Liver (tissue), 9 donors: ENCODE measurements around the gene FAM32A. TPM values are rescaled to one million over a fixed set of nuclear protein-coding genes. Genes with fewer than 3 reads are reported as not detected.

ENCODE experiments used
- DNase-seq: peaks from one replicate; pipeline ENCODE4 v3.0.0-alpha.2; 2017; ENCODE audit warnings: low spot score
- H3K27ac ChIP-seq, 2 donors: one replicate each; pipeline ENCODE4 v1.7.0; 2013; ENCODE audit warnings: inconsistent platforms in 2 of 2, low read length in 2 of 2, control low read depth in 1 of 2, low read depth in 1 of 2, mild to moderate bottlenecking in 1 of 2
- H3K27me3 ChIP-seq, 4 donors: one replicate each; pipeline versions ENCODE4 v1.6.1 to v1.7.0; 2013; ENCODE audit warnings: low read length in 3 of 4, inconsistent platforms in 1 of 4, mild to moderate bottlenecking in 1 of 4, moderate library complexity in 1 of 4; ENCODE audit not compliant: control insufficient read depth in 4 of 4, insufficient read depth in 4 of 4
- H3K36me3 ChIP-seq, 4 donors: one replicate each; pipeline versions ENCODE4 v1.6.1 to v1.7.0; 2013; ENCODE audit warnings: low read length in 3 of 4, mild to moderate bottlenecking in 3 of 4, low read depth in 1 of 4, moderate library complexity in 1 of 4; ENCODE audit not compliant: control insufficient read depth in 4 of 4, insufficient read depth in 3 of 4
- H3K4me1 ChIP-seq, 4 donors: one replicate each; pipeline versions ENCODE4 v1.6.1 to v1.7.0; 2013; ENCODE audit warnings: low read length in 3 of 4, mild to moderate bottlenecking in 3 of 4, moderate library complexity in 1 of 4; ENCODE audit not compliant: control insufficient read depth in 4 of 4, insufficient read depth in 4 of 4
- H3K4me3 ChIP-seq, 3 donors: one replicate each; pipeline versions ENCODE4 v1.6.1 to v1.7.0; 2013; ENCODE audit warnings: low read length in 3 of 3, control low read depth in 1 of 3, low read depth in 1 of 3, mild to moderate bottlenecking in 1 of 3
- H3K9ac ChIP-seq, 2 donors: one replicate each; pipeline ENCODE4 v1.7.0; 2013; ENCODE audit warnings: low read length in 2 of 2, mild to moderate bottlenecking in 2 of 2, moderate library complexity in 2 of 2, control low read depth in 1 of 2, low read depth in 1 of 2
- H3K9me3 ChIP-seq, 4 donors: one replicate each; pipeline versions ENCODE4 v1.6.1 to v1.7.0; 2013; ENCODE audit warnings: low read length in 3 of 4; ENCODE audit not compliant: control insufficient read depth in 4 of 4
- EGR1 ChIP-seq, 2 donors: IDR thresholded peaks; 2 replicates each; pipeline ENCODE4 v1.6.1; 2016 to 2018; ENCODE audit warnings: antibody characterized with exemption in 2 of 2, low read depth in 2 of 2
- FOXA1 ChIP-seq: IDR thresholded peaks from 2 replicates; pipeline ENCODE4 v1.6.1; 2016; ENCODE audit warnings: antibody characterized with exemption
- FOXA2 ChIP-seq: IDR thresholded peaks from 2 replicates; pipeline ENCODE4 v1.6.1; 2016; ENCODE audit warnings: antibody characterized with exemption
- GABPA ChIP-seq, 2 donors: IDR thresholded peaks in 1 of 2; conservative IDR thresholded peaks in 1 of 2; 2 replicates each; pipeline ENCODE4 v1.6.1; 2016; ENCODE audit warnings: antibody characterized with exemption in 2 of 2, mild to moderate bottlenecking in 1 of 2, moderate library complexity in 1 of 2
- HNF4A ChIP-seq, 2 donors: conservative IDR thresholded peaks; 2 replicates each; pipeline ENCODE4 v1.6.1; 2016; ENCODE audit warnings: antibody characterized with exemption in 2 of 2, mild to moderate bottlenecking in 2 of 2
- HNF4G ChIP-seq: IDR thresholded peaks from 2 replicates; pipeline ENCODE4 v1.6.1; 2016; ENCODE audit warnings: antibody characterized with exemption
- JUND ChIP-seq, 2 donors: IDR thresholded peaks; 2 replicates each; pipeline ENCODE4 v1.6.1; 2016; ENCODE audit warnings: antibody characterized with exemption in 2 of 2
- MAX ChIP-seq: IDR thresholded peaks from 2 replicates; pipeline ENCODE4 v1.6.1; 2016; ENCODE audit warnings: antibody characterized with exemption
- NR2F2 ChIP-seq: IDR thresholded peaks from 2 replicates; pipeline ENCODE4 v1.6.1; 2016; ENCODE audit warnings: antibody characterized with exemption
- RAD21 ChIP-seq, 2 donors: IDR thresholded peaks; 2 replicates each; pipeline ENCODE4 v1.6.1; 2016; ENCODE audit warnings: antibody characterized with exemption in 2 of 2, mild to moderate bottlenecking in 2 of 2
- RXRA ChIP-seq, 2 donors: IDR thresholded peaks; 2 replicates each; pipeline ENCODE4 v1.6.1; 2017 to 2018; ENCODE audit warnings: antibody characterized with exemption in 2 of 2, mild to moderate bottlenecking in 1 of 2
- SP1 ChIP-seq: IDR thresholded peaks from 2 replicates; pipeline ENCODE4 v1.6.1; 2018; ENCODE audit warnings: antibody characterized with exemption, mild to moderate bottlenecking
- TAF1 ChIP-seq: conservative IDR thresholded peaks from 2 replicates; pipeline ENCODE4 v1.6.1; 2016; ENCODE audit warnings: antibody characterized with exemption, mild to moderate bottlenecking
- YY1 ChIP-seq: IDR thresholded peaks from 2 replicates; pipeline ENCODE4 v1.6.1; 2016; ENCODE audit warnings: antibody characterized with exemption, mild to moderate bottlenecking
- ZBTB33 ChIP-seq: IDR thresholded peaks from 2 replicates; pipeline ENCODE4 v1.6.1; 2016; ENCODE audit warnings: antibody characterized with exemption
- whole genome bisulfite sequencing: extraction: QIAGEN DNeasy Blood & Tissue Kit; methylation state at CpG from one replicate; pipeline ENCODE4 v1.1.7; 2013; 5-methylcytosine and 5-hydroxymethylcytosine counted together
- polyA plus RNA-seq, 2 donors: library from polyadenylated mRNA; stranded (reverse) in 1 of 2; unstranded in 1 of 2; fragments of 200-250 nt in 1 of 2; fragments of >200 nt in 1 of 2; fragmentation: Nextera tagmentation in 1 of 2; extraction: Ambion mirVana in 1 of 2; gene quantifications; one replicate each; pipeline versions ENCODE4 v1.2.1 to v1.2.3, GENCODE V29; 2013 to 2015
- total RNA-seq, 2 donors: library from RNA; depleted of rRNA; stranded (reverse); fragments of >200 nt; gene quantifications; one replicate each; pipeline ENCODE4 v1.2.3, GENCODE V29; 2014
- TF ChIP-seq, protein P1 (sequence below): fragments of 150-350 bp; IDR thresholded peaks from 2 replicates; pipeline ENCODE4 v1.5.1; 2017; ENCODE audit warnings: improper control_type of control experiment, low read depth, low read length; ENCODE audit not compliant: missing input control
- TF ChIP-seq, protein P2 (sequence below): IDR thresholded peaks from 2 replicates; pipeline ENCODE4 v1.6.1; 2016; ENCODE audit warnings: antibody characterized with exemption
- donor health status: healthy.
- donor health status: healthy.
- donor health status: healthy.
- donor health status: healthy.
- donor health status: healthy.

The FAM32A gene
- total and polyA plus RNA-seq, 4 donors: 46.2 to 60.2 (median 52.4) TPM

DNA sequence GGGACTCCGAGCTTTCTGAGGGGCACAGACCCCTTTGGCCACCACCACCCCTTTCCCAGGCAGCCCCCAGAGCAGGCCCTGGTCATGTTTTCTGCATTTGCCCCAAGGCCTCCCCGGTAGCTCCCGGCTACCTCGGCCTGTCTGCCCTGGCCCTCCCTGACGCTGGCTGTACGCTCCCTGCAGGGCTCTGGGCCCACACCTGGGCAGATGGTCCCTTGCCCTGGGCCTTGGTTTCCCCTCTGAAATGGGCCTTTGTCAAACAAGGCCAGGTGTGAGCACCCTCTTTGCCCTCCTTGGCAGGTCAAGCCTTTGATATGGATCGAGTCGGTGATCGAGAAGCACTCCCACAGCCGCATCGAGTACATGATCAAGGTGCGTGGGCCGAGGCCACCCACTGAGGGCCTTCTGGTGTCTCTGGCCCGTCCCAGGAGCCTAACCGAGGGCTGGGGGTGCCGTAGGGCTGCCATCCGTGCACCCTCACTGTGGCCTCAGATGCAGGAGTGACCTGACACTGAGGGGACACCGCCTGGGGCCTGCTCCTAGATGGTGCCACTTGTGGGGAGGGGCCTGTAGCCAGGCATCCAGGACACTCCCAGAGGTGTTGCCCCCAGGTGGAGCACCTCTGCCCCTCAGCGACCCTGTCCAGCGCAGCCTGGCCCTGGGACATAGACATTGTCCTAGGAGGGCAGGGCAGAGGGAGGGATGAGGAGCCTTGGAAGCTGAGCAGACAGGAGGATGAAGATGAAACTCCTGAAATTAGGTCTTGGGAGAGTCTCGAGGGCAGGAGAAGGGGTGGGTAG lies 42.8 kb downstream of the FAM32A start:
- Histone ChIP-seq H3K9me3 (no peaks in the 10 kb centered on the region), H3K27me3 (no peaks in the 10 kb centered on the region), H3K4me1 (no peaks in the 10 kb centered on the region), H3K9ac (no peak overlapping the region), H3K27ac (no peak overlapping the region), H3K36me3 (peaks cover 25 to 86% (median 52%) of the 10 kb centered on the region in 4 donors), H3K4me3 (no peak overlapping the region)
- no peak for DNase-seq
- WGBS: 96% methylated on average over 21 of the region's 21 CpGs
- TF ChIP-seq, protein P1, sequence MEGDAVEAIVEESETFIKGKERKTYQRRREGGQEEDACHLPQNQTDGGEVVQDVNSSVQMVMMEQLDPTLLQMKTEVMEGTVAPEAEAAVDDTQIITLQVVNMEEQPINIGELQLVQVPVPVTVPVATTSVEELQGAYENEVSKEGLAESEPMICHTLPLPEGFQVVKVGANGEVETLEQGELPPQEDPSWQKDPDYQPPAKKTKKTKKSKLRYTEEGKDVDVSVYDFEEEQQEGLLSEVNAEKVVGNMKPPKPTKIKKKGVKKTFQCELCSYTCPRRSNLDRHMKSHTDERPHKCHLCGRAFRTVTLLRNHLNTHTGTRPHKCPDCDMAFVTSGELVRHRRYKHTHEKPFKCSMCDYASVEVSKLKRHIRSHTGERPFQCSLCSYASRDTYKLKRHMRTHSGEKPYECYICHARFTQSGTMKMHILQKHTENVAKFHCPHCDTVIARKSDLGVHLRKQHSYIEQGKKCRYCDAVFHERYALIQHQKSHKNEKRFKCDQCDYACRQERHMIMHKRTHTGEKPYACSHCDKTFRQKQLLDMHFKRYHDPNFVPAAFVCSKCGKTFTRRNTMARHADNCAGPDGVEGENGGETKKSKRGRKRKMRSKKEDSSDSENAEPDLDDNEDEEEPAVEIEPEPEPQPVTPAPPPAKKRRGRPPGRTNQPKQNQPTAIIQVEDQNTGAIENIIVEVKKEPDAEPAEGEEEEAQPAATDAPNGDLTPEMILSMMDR: no peak
- TF ChIP-seq FOXA2 (no peak), RXRA (IDR thresholded peaks at IDR 0.05) (no peak), HNF4A (conservative IDR thresholded peaks at IDR 0.05) (no peak), YY1 (no peak), SP1 (no peak), ZBTB33 (no peak), JUND (IDR thresholded peaks at IDR 0.05) (no peak), MAX (no peak), EGR1 (IDR thresholded peaks at IDR 0.05; ENCODE audit: low read depth in 2 of 2) (no peak)
- TF ChIP-seq, protein P2, sequence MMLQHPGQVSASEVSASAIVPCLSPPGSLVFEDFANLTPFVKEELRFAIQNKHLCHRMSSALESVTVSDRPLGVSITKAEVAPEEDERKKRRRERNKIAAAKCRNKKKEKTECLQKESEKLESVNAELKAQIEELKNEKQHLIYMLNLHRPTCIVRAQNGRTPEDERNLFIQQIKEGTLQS: no peak

GRCh38 chr19:16228637-16229321 lies 43.6 kb downstream of the FAM32A start:
- no peak overlapping the region for H3K4me3 ChIP-seq
- no peaks in the 10 kb centered on the region for H3K4me1 ChIP-seq
- no peaks in the 10 kb centered on the region for H3K9me3 ChIP-seq
- no peaks in the 10 kb centered on the region for H3K27me3 ChIP-seq
- H3K9ac ChIP-seq: no peak overlapping the region
- H3K36me3 ChIP-seq: peaks cover 30 to 86% (median 48%) of the 10 kb centered on the region in 4 donors
- no peak overlapping the region for H3K27ac ChIP-seq
- 89% methylated on average over 21 of the region's 21 CpGs for WGBS
- no peak for DNase-seq
- no peak for TF ChIP-seq ZBTB33
- TF ChIP-seq, protein P1: no peak
- no peak for TF ChIP-seq FOXA1
- TF ChIP-seq GABPA (IDR thresholded peaks at IDR 0.05 in 1 of 2, conservative IDR thresholded peaks at IDR 0.05 in 1 of 2): no peak
- no peak for TF ChIP-seq RXRA (IDR thresholded peaks at IDR 0.05)
- TF ChIP-seq HNF4G: no peak
- no peak for TF ChIP-seq RAD21 (IDR thresholded peaks at IDR 0.05)
- no peak for TF ChIP-seq FOXA2
- TF ChIP-seq YY1: no peak
- TF ChIP-seq SP1: no peak
- TF ChIP-seq EGR1 (IDR thresholded peaks at IDR 0.05; ENCODE audit: low read depth in 2 of 2): no peak
- TF ChIP-seq, protein P2: no peak
- no peak for TF ChIP-seq MAX
- no peak for TF ChIP-seq TAF1
- TF ChIP-seq JUND (IDR thresholded peaks at IDR 0.05): no peak
- TF ChIP-seq NR2F2: no peak
